Activated naive CD8-positive, alpha-beta T cell treated with anti-CD3 and anti-CD28 coated beads, Interleukin-2, amount 50 U/mL, for 24 hours (primary cell): ENCODE data around the gene SLC12A7.
"Not testable (repeated sequence)": the region's sequence is repeated elsewhere in the genome, so short reads cannot be mapped to it uniquely, and the experiment has no call there.

Experiments
- ATAC-seq: fragments of 150-1000 bp; cut with Tn5 transposase; one replicate; pipeline ENCODE4 v1.10.0; 2021
- DNase-seq: peaks from one replicate; pipeline ENCODE4 v3.0.0; 2021
- H3K27ac Mint-ChIP-seq: one replicate; pipeline ENCODE4 v1.8.0; 2021; ENCODE audit warnings: mild to moderate bottlenecking, mixed read lengths
- H3K27me3 Mint-ChIP-seq: one replicate; pipeline ENCODE4 v1.8.0; 2021; ENCODE audit warnings: mixed read lengths
- H3K36me3 Mint-ChIP-seq: one replicate; pipeline ENCODE4 v1.8.0; 2021; ENCODE audit warnings: low read depth, mixed read lengths
- H3K4me1 Mint-ChIP-seq: one replicate; pipeline ENCODE4 v1.8.0; 2021; ENCODE audit warnings: mixed read lengths
- H3K4me3 Mint-ChIP-seq: one replicate; pipeline ENCODE4 v1.8.0; 2021; ENCODE audit warnings: mild to moderate bottlenecking, moderate library complexity, mixed read lengths
- H3K9me3 Mint-ChIP-seq: one replicate; pipeline ENCODE4 v1.8.0; 2021; ENCODE audit warnings: mixed read lengths

Gene SLC12A7

DNA sequence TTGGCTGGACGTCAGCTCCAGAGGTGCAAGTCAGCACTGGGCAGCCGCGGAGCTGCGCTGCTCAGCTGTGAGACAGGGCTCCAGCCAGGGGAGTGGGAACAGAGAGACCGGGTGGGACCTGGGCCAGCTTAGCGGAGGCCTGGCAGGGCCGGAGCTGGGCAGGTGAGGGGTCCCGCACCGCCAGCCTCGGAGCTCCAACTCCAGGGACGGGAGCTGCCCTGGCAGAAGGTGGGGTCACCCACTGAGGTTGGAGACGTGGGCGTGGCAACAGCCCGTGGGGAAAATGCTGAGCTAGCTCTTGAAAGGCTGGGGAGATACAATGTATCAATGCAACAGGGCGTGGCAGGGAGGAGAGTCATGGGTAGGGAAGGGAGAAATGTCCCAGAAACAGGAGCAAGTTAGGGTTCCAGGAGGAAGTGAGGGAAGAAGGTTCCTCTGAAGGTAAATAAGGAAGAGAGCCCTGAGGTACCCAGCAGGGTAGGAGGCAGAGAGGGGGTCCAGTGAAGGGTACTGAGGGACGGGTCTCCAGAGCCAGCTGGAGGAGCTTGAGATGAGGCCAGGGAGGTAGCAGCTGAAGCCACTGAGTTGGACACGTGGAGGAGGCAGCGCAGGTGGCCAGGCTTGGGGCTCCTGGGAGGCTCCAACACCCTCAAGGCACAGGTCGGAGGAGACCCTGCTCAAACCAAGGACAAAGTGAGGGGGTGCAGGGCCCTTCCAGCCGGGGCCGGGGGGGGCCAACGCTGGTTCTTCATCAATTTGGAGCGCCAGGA is 104.0 kb downstream of the SLC12A7 start:
- no peaks in the 10 kb centered on the region for H3K9me3 Mint-ChIP-seq
- peak overlapping the region; percentile 6 for H3K4me3 Mint-ChIP-seq
- H3K4me1 Mint-ChIP-seq = peaks cover 26% of the 10 kb centered on the region
- no peak for ATAC-seq
- no peaks in the 10 kb centered on the region for H3K36me3 Mint-ChIP-seq
- H3K27me3 Mint-ChIP-seq = peaks cover 61% of the 10 kb centered on the region
- no peak for DNase-seq
- H3K27ac Mint-ChIP-seq = peak overlapping the region; percentile 54

DNA sequence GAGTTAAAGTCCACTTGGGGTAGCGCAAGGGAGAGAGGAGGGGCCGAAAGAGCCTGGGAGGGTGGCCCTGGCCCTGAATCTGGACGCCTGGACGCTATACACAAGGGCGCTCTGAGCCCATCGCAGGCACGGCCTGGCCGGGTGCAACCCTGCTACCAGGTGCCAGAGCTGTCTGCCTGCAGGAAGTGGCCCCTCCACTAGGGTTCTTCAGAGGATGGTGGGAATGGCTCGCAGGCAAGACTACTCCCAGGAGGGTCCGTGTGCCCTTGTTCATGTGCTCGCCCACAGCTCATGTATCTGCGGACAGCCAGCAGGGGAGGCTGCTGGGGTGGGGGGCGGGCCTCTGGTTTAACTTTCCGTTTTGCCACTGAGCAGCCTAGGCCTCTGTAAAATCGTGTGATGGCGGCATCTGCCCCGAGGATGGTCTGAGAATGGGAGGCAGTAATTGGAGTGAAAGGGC is 104.6 kb downstream of the SLC12A7 start:
- no peak for ATAC-seq
- Mint-ChIP-seq H3K36me3 (no peaks in the 10 kb centered on the region), H3K9me3 (no peaks in the 10 kb centered on the region), H3K4me1 (peaks cover 29% of the 10 kb centered on the region), H3K4me3 (no peak overlapping the region), H3K27me3 (peaks cover 62% of the 10 kb centered on the region), H3K27ac (no peak overlapping the region)
- no peak for DNase-seq

DNA sequence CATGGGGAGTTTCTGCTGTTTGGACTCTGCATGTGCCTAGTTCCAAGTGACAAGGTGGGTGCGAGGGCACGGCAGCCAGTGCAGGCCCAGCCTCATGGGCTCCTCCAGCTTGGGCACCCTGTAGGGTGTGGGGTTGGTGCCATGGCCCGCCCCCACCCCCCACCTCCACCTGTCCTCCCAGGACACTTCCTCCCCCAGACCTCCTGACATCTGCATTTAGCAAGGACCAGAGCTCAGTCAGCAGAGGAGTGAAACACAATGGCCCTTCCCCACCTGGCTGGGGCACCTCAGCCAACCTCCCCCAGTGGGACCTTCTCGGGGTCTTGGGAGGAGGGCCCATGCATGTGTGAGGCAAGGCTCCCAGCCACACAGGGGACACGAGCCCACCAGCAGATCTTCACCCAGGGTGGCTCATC is 105.2 kb downstream of the SLC12A7 start:
- Mint-ChIP-seq H3K27ac (no peak overlapping the region), H3K4me3 (no peak overlapping the region), H3K4me1 (peaks cover 32% of the 10 kb centered on the region), H3K9me3 (no peaks in the 10 kb centered on the region), H3K27me3 (peaks cover 64% of the 10 kb centered on the region), H3K36me3 (no peaks in the 10 kb centered on the region)
- DNase-seq = no peak
- no peak for ATAC-seq

DNA sequence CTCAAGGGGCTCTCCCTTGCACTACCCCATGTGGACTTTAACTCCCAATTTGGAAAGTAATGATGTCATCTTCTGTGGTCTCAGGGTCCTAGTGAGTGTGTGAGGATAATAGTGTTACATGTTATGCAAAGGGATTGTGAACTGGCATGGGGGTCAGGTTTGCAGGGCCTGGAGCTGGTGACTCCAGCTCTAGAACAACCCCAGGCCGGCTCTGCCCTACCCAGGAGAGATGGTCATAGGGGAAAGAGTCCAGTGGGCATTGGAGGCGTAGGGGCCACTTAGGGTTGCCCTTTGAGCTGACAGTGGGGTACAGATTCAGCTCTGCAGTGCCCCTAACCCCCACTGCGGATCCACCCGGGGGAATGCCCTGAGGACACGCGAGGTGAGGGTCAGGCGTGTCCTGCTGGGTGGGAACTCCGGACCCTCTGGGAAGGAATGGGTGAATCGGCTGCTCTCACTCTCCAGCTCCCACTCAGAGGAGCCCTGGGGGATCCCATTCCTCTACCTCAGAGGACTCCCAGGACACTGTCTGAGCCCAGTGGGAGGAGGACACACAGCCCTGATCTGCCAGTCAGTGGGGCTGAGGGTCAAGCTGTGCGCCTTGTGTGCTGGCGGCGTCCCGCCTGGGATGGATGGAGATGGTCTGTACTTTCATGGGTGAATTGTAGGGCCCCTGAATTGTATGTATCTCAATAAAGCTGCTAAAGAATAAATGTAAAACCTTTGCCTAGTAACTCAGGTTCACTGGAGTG is 105.8 kb downstream of the SLC12A7 start:
- H3K9me3 Mint-ChIP-seq = no peaks in the 10 kb centered on the region
- peaks cover 58% of the 10 kb centered on the region for H3K27me3 Mint-ChIP-seq
- no peaks in the 10 kb centered on the region for H3K36me3 Mint-ChIP-seq
- ATAC-seq = no peak
- H3K4me1 Mint-ChIP-seq = peaks cover 30% of the 10 kb centered on the region
- peak overlapping the region; percentile 39 for H3K4me3 Mint-ChIP-seq
- no peak overlapping the region for H3K27ac Mint-ChIP-seq
- no peak for DNase-seq

DNA sequence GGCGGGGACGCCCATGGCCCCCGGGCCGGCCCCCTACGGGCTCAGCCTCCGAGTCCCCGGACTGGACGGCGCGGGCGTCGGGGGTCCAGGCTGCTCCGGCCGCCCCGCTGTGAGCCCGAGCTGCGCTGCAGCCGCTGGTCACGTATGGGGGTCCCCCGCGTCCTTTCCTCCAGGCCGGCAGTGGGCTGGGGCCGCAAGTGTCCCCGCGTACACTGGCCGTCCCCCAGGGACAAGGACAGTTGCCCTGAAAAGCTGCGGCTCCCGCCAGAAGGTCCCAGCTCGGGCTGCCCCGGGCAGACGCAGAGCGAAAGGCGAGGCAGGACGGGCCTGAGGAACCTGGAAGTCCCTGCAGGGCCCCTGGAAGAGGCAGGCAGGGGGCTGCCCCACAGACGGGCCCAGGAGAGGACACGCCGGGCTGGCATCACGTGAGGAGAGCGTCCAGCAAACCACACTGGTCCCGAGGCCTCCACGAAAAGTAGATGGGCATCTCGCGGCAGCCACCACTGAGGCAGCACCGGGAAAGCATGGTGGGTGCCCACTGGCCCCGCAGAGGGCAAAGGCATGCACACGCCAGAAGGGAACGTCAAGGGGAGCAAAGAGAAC is 106.5 kb downstream of the SLC12A7 start:
- Mint-ChIP-seq H3K4me1 (peaks cover 27% of the 10 kb centered on the region), H3K27ac (no peak overlapping the region), H3K27me3 (peaks cover 52% of the 10 kb centered on the region), H3K4me3 (no peak overlapping the region), H3K36me3 (no peaks in the 10 kb centered on the region), H3K9me3 (no peaks in the 10 kb centered on the region)
- ATAC-seq = no peak
- no peak for DNase-seq

DNA sequence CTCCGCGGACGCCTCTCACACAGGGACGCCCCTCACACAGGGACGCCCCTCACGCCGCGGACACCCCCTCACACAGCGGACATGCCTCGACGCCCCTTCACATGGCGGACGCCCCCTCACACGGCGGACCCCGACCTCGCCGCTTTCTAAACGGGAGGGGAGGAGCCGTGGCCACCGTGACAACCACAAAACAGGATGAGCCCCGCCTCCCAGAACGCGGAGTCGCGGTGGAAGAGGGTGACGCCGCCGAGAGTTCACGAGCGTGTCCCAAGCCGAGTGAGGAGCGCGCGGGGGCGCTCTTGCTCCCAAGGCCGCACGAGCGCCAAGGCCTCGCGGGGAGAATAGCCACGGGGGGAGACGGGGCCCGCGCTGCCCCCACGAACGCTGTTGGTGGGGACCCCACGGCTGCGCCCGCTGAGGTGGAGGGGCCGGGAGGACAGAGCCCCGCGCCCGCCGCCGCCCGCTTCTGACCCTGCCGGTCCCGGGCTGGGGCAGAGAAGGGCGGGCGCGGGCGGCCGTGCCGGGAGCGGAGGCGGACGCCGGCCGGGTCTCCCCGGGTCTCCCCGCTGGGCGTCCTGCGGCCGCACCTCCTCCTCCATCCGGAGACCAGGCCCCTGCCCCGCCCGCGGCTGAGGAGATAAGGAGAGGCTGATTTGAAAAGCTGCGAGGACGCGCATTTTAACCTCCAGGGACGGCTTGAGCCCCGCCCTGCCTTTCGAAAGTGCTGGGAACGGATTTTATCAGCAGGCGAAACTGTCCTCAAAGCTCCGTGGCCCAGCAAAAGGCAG is 107.2 kb downstream of the SLC12A7 start:
- H3K9me3 Mint-ChIP-seq = no peaks in the 10 kb centered on the region
- H3K27me3 Mint-ChIP-seq = peaks cover 45% of the 10 kb centered on the region
- ATAC-seq (peak; percentile 11), DNase-seq (peak; percentile 48)
- no peak overlapping the region for H3K27ac Mint-ChIP-seq
- peaks cover 27% of the 10 kb centered on the region for H3K4me1 Mint-ChIP-seq
- no peaks in the 10 kb centered on the region for H3K36me3 Mint-ChIP-seq
- H3K4me3 Mint-ChIP-seq = peak overlapping the region; percentile 38

DNA sequence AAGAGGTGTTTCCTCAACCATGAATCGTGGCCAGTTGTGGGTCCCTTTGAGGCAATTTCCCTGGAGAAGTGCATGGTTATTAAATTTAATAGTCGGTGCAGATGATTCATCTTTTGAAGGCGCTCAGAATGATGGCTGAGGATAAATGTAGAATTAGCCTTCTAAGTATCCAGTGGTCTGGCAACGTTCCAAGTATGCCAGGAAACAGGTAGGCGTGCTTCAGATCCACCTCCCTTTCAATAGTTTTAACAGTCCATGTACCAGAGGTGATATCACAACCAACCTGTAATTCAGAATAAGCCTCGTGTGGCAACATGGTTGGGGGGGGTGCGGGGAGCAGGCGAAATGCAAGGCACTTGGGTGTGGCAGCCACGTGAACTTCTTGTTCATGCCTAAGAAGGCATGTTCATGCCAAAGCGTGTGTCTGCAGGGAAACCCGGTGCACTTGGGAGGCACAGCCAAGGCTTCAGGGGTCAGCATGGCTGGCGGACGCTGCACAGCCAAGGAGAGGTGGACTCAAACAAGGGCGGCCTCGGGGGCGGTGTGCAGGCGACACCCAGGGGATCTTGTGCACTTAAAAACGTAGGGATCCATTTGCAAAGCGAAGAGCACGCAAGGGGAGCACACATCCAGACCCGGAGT is 108.4 kb downstream of the SLC12A7 start:
- H3K4me3 Mint-ChIP-seq = no peak overlapping the region
- H3K27ac Mint-ChIP-seq = no peak overlapping the region
- no peak for DNase-seq
- no peak for ATAC-seq
- peaks cover 27% of the 10 kb centered on the region for H3K4me1 Mint-ChIP-seq
- no peaks in the 10 kb centered on the region for H3K36me3 Mint-ChIP-seq
- no peaks in the 10 kb centered on the region for H3K9me3 Mint-ChIP-seq
- peaks cover 44% of the 10 kb centered on the region for H3K27me3 Mint-ChIP-seq

DNA sequence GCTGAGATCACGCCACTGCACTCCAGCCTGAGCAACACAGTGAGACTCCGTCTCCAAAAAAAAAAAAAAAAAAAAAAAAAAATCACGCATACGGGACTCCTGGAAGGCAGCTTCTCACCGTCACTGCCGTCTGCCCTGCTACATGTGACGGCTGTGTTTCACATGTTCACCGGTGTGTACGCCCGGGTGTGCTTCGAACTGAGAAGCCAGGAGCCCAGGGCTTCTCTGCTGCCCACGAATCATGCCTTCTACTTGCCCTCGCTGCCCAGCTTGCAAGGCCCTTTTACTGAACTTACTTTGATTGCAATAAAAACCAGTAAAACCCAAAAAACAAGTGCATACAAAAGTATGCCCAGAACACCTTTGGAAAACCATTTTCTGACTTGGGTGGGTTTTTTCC is 109.0 kb downstream of the SLC12A7 start:
- Mint-ChIP-seq H3K4me3 (no peak overlapping the region), H3K27ac (no peak overlapping the region), H3K27me3 (peaks cover 41% of the 10 kb centered on the region), H3K9me3 (no peaks in the 10 kb centered on the region), H3K4me1 (peaks cover 25% of the 10 kb centered on the region), H3K36me3 (no peaks in the 10 kb centered on the region)
- DNase-seq = no peak
- ATAC-seq = no peak

DNA sequence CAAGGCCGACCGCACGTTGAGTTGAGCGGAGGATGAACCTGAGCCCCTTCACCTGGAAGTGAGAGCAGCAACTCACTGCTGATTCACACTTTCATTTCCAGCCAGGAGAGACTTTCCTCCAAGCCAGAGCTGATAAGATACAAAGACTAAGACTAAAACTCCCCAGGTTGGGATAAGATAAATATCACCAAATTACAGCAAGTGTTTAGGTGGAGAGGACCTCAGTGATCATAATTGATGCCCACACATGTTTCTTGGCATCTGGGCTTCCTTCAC is 109.7 kb downstream of the SLC12A7 start:
- no peaks in the 10 kb centered on the region for H3K36me3 Mint-ChIP-seq
- H3K4me3 Mint-ChIP-seq = no peak overlapping the region
- peaks cover 27% of the 10 kb centered on the region for H3K4me1 Mint-ChIP-seq
- DNase-seq (no peak), ATAC-seq (no peak)
- H3K27me3 Mint-ChIP-seq = peaks cover 35% of the 10 kb centered on the region
- H3K9me3 Mint-ChIP-seq = no peaks in the 10 kb centered on the region
- no peak overlapping the region for H3K27ac Mint-ChIP-seq

DNA sequence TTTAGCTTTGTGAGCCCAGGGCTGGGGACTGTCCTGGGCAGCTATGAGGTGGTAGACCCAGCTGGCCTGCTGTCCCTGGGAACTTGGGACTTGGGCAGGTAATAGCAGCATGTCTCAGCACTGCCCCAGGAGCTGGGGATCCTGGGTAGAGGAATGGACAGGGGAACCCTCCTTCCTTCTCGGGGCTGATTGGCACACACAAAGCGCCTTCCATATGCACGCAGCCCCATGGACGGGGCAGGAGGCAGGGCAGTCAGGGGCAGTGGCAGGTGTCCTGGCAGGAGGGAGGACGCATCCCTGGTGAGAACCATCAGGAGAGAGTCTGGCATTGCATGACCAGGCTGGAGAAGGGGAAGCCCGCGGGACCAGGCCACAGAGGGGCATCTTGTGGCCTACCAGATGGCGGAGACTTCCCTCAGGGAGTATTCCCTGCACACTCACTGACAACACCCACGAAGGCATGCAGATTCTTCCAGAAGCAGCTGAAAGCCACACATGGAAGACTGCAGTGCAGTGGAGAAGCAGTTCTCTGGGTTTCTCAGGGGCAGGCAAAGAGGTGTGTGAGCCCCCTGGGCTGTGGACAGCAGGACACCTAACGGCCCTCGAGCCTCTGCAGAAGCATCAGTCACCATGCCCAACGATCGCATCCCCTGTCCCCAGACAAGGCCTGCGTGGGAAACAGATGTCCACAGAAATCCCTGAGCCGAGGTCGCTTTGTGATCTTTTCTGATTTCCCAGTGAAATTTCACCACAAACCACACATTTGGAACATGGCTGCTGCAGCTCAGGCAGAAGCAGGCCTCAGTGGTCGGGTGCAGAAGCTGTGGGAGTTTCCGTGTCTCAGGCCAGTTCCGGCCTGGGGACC is 110.2 kb downstream of the SLC12A7 start:
- Mint-ChIP-seq H3K4me3 (no peak overlapping the region), H3K9me3 (no peaks in the 10 kb centered on the region), H3K27ac (no peak overlapping the region), H3K36me3 (no peaks in the 10 kb centered on the region), H3K4me1 (peaks cover 30% of the 10 kb centered on the region), H3K27me3 (peaks cover 30% of the 10 kb centered on the region)
- ATAC-seq (no peak), DNase-seq (no peak)

DNA sequence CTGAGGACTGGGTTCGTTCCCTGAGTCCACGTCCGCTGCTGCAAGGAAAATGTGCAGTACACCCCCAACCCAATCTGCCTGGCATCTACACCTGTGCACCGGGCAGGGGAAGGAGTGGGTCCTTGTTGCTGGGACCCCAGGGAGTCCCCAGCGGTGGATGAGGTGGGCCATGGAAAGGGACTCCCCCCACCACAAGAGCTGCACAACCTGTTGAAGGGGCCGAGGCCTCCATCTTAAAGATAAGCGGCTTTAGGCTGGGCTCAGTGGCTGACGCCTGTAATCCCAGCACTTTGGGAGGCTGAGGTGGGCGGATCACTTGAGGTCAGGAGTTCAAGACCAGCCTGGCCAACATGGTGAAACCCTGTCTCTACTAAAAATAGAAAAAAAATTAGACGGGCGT is 111.0 kb downstream of the SLC12A7 start:
- not testable (repeated sequence) for H3K27ac Mint-ChIP-seq, H3K4me3 Mint-ChIP-seq, ATAC-seq, H3K36me3 Mint-ChIP-seq, DNase-seq, H3K9me3 Mint-ChIP-seq
- peaks cover 23% of the 10 kb centered on the region for H3K27me3 Mint-ChIP-seq
- peaks cover 29% of the 10 kb centered on the region for H3K4me1 Mint-ChIP-seq
